PC-3 (cell line): ENCODE results near the gene GFOD1.

ENCODE experiments used
- EZH2phosphoT487 ChIP-seq: fragments of 300-600 bp; sonication (generic); IDR thresholded peaks from 2 replicates; pipeline ENCODE4 v1.6.1; 2018; ENCODE audit warnings: mild to moderate bottlenecking, antibody characterized with exemption, low read length, borderline replicate concordance
- TF ChIP-seq, protein P1 (sequence below): fragments of 300-600 bp; sonication (generic); conservative IDR thresholded peaks from 2 replicates; pipeline ENCODE4 v1.5.1; 2017; ENCODE audit warnings: antibody characterized with exemption, low read depth, mild to moderate bottlenecking, low read length

DNA sequence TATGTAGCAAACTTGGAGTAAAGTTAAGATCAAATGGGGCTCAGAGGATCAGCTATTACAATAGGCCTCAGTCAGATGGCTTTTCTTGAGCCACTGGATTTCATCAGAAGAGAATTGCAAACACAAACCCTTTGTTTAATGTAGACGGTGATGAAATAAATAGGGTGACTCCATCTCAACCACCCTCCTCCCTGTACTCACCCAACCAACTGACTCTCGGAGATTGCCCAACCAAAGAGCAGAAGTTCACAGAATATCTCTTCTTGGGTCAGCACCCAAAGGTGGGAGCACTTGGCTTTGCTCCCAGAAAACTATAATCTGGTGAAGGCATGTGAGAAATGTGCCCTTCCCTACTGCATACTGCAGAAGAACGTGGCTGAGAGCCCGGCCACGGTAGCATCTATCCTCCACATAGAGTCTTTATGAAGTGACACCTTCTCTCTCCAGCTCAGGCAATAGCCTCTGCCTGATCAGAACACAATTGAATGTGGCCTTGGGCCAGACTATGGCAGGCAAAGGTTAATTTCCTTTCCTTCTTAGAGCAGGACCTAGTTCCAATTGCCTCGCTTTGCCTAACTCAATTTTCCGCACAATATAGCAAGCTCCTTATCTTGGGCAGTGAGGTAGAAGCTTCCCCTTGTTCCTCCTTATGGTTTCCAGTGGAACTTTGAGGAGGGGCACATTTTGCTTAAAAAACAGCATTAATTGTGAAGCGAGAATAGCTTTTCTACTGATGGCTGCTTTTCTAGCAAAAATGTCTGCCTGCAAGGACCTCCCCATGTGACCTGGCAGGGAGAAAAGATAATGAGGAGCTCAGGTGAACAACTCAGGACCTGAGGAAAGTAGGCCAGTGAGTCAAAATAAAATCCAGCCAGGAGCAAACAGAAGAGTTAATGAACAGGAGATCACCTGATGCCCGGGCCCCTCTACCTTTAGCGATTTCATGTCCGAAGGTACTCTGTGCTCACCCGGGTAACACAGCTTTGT is 79.4 kb downstream of the GFOD1 start:
- TF ChIP-seq, protein P1, sequence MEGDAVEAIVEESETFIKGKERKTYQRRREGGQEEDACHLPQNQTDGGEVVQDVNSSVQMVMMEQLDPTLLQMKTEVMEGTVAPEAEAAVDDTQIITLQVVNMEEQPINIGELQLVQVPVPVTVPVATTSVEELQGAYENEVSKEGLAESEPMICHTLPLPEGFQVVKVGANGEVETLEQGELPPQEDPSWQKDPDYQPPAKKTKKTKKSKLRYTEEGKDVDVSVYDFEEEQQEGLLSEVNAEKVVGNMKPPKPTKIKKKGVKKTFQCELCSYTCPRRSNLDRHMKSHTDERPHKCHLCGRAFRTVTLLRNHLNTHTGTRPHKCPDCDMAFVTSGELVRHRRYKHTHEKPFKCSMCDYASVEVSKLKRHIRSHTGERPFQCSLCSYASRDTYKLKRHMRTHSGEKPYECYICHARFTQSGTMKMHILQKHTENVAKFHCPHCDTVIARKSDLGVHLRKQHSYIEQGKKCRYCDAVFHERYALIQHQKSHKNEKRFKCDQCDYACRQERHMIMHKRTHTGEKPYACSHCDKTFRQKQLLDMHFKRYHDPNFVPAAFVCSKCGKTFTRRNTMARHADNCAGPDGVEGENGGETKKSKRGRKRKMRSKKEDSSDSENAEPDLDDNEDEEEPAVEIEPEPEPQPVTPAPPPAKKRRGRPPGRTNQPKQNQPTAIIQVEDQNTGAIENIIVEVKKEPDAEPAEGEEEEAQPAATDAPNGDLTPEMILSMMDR: no peak
- TF ChIP-seq EZH2phosphoT487: no peak
